Fibroblast of the conjunctiva (primary cell): ENCODE results near the gene SLC22A3.
"Not testable (repeated sequence)": the region's sequence is repeated elsewhere in the genome, so short reads cannot be mapped to it uniquely, and the experiment has no call there.

Source experiments
- DNase-seq: peaks from one replicate; pipeline ENCODE4 v3.0.0-alpha.2; 2010; ENCODE audit warnings: low read depth

Gene SLC22A3, protein sequence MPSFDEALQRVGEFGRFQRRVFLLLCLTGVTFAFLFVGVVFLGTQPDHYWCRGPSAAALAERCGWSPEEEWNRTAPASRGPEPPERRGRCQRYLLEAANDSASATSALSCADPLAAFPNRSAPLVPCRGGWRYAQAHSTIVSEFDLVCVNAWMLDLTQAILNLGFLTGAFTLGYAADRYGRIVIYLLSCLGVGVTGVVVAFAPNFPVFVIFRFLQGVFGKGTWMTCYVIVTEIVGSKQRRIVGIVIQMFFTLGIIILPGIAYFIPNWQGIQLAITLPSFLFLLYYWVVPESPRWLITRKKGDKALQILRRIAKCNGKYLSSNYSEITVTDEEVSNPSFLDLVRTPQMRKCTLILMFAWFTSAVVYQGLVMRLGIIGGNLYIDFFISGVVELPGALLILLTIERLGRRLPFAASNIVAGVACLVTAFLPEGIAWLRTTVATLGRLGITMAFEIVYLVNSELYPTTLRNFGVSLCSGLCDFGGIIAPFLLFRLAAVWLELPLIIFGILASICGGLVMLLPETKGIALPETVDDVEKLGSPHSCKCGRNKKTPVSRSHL

DNA sequence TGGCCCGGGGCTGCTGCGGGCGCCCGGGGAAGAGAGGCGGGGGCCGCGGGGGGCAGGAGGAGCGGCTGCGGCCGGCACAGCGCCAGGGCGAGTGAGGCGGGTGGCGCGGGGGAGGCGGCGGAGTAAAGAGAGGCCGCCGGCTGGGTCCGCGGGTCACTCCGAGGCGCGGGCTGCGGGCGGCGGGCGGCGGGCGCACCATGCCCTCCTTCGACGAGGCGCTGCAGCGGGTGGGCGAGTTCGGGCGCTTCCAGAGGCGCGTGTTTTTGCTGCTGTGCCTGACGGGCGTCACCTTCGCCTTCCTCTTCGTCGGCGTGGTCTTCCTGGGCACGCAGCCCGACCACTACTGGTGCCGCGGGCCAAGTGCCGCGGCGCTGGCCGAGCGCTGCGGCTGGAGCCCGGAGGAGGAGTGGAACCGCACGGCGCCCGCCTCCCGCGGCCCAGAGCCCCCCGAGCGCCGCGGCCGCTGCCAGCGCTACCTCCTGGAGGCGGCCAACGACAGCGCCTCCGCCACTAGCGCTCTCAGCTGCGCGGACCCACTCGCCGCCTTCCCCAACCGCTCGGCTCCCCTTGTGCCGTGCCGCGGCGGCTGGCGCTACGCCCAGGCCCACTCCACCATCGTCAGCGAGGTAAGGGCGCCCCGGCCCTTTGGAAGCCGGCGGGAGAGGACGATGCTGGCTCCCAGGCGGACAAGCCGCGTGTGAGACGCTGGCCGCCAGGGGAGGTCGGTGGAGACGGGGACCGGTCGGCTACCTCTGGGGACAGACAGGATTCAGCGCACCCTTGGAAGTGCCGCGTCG lies at the start of gene SLC22A3:
SLC22A3 (plus strand) TSS at position 156 of the 797 bp plus-strand sequence; CDS start at position 198, 42 bp downstream.
- no peak for DNase-seq

DNA sequence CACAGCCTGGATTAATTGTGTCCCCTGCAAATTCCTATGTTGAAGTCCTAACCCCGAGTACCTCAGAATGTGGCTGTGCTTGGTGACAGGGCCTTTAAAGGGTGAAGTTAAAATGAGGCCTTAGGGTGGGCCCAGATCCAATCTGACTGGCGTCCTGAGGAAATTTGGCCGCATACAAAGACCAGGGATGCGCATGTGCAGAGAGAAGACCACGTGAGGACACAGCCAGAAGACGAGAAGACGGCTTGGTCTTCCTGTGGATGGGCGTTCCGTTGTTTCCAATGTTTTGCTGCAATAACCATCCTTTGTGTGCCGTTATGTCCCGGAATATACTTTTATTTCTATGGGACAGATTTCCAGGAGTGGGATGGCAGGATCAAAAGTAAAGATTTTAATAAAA lies 48.6 kb upstream of the SLC22A3 start:
- no peak for DNase-seq

DNA sequence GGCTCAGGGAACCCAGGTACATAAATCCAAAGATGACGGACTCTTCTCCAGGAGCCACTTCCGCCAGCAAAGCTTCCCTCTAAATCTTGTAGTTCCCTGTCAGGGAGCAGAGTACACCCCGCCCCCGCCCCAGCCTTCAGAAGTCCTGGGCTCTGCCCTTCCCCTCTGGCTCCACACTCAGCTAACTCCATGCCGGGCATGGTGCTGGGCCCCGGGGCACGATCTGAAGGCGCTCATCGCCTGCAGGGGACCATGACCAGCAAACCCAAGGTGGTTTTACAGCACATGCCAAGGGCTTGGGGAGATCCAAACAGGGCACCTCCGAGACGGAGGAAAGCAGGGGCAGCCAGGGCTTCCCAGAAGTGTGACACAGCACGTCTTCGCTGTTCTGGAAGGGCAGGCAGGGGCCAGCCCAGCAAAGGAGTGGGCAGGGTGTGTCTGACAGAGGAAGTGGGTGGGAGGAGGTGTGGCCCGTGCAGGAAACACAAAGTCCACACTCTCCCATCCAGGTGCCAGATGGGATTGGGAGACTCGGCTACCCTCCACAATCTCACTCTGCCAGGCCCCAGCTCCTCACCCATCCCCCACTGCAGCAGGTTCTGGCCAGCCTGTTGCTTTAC lies 48.0 kb upstream of the SLC22A3 start:
- no peak for DNase-seq

DNA sequence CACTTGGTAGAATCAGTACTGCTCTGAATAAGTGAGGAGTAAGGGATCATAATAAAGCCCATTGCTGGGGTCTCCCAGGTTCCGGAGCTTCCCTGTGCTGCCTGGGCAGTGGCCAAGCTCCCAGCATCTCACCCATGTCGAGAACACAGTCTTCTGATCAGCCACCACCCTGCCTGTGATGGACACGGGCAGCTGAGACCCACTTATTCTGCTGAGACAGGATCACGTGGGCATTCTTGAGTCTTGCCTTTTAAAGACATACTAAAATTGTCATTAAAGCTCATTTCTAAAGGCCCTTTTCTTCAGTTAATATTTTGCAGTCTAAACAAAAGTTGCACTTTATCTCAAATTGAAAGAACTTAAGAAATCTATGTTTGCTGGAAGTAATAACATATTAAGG lies 46.8 kb upstream of the SLC22A3 start:
- DNase-seq = no peak

DNA sequence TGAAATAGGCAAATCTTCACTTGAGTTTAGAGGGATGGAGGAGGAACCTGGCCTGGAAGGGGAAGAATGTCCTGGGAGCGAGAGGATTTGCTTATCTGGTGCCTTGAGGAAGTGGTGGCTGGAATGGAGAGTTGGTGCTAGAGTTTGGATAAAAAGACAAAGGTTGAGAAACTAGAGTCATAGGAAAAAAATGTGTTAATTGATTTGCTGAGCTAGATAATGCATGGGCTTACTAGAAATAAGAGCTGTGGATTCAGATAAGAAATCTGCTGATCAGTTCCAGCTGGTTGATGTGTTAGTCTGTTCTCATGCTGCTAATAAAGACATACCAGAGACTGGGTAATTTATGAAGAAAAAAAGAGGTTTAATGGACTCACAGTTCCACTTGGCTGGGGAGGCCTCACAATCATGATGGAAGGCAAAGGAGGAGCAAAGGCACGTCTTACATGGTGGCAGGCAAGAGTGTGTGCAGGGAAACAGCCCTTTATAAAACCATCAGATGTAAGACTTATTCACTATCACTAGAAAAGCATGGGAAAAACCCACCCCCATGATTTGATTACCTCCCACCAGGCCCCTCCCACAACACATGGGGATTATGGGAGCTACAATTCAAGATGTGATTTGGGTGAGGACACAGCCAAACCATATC lies 45.6 kb upstream of the SLC22A3 start:
- DNase-seq = not testable (repeated sequence)

DNA sequence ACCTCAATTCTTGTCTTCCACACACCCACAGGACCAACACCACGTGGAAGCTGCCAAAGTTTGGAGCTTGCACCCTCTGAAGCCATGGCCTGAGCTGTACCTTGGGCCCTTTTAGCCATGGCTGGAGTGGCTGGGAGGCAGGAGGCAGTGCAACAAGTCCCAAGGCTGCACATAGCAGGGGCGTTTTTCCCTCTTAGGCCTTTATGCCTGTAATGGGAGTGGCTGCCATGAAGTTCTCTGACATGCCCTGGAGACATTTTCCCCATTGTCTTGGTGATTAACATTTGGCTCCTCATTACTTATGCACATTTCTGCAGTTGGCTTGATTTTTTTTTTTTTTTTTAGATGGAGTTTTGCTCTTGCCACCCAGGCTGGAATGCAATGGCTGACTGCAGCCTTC lies 44.4 kb upstream of the SLC22A3 start:
- DNase-seq = no peak

DNA sequence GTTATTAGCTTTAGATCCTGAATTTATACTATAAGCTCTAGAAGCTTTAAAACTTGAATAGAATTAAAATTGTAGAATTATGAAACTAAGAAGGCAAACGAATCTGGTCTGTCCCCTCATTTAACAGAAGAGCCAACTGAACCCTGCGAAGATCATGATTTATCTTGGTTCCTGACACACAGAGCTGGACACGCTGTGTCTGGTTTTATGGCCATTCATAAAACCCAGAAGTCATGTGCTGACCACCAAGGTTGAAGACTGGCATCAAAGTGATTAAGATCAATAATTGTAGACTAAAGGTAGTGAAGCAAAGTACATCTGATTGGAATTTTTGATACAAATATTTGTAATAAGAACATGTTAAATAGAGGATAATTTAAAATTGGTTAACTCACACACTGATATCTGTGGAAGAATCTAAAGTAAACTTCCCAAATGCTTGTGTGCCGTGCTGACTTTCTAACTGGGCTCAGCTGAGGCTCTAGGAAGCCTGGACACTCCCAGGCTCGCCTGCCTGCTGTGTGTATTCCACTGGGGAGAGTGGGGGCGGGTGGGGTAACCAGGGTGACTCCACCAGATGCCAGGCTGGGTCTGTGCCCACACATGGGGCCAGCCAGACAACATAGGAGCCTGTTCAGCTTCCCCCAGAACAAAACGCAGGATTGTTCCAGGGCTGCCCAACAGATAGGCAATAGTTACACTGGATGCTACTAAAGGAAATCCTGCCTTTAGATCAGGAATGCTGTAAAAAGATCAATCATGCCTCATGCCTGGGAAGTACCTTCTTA lies 42.1 kb upstream of the SLC22A3 start:
- no peak for DNase-seq

DNA sequence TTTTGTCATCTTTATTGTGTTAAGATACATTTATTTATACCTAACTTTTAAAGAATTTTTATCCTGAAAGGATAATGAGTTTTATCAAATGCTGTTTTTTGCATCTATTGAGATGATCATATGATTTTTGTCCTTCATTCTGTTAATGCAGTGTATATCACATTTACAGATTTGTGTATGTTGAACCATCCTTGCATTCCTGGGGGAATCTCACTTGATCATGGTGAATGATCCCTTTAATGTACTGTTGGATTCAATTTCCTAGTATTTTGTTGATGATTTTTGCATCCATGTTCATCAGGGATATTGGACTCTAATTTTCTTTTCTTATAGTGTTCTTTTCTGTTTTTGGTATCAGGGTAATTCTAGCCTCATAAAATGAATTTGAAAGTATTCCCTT lies 38.5 kb upstream of the SLC22A3 start:
- DNase-seq = no peak

DNA sequence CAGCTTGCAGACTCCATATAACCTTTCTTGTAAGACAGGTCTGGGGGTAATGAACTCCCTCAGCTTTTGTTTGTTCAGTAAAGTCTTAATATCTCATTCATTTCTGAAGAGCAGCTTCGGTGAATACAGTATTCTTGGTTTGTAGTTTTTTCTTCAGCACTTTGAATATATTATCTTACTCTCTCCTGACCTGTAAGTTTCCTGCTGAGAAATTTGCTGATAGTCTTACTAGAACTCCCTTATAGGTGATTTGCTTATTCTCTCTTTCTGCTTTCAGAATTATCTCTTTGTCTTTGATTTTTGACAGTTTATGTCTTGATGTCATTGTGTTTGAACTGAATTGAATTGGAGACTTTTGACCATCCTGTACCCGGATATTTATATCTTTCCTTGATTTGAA lies 35.3 kb upstream of the SLC22A3 start:
- no peak for DNase-seq

DNA sequence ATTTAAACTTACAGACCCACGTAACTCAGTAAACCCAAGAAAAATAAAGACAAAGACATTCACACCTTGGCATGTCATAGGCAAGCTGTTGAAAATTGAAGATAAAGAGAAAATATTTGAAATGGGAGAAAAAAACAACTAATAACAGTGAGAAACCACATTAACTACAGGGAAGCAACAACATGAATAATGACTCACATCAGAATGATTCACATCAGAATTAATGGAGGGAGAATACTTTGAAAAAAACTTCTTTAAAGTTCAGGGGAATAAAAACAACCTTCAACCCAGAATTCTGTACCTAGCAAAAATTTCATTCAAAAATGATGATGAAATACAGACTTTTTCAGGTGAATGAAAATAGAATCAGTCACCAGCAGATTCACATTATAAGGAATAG lies 32.9 kb upstream of the SLC22A3 start:
- no peak for DNase-seq

DNA sequence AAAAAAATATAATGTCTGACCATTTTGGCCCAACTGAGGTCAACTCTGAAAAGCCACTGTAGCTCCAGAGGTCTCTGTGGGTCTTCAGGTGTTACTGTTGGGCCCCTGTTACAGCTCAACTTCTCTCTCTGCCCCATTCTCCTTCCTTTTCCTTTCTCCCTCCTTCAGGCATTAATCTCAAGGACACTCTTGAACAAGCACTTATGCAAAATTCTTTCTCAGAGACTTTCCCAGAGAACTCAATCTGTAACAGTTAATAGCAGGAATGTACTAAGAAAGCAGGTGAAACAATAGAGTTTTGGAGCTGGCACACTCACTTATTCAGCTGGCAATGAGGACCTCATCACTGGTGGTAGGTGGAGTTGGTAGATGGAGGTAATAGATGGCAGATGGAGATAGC lies 31.9 kb upstream of the SLC22A3 start:
- no peak for DNase-seq

DNA sequence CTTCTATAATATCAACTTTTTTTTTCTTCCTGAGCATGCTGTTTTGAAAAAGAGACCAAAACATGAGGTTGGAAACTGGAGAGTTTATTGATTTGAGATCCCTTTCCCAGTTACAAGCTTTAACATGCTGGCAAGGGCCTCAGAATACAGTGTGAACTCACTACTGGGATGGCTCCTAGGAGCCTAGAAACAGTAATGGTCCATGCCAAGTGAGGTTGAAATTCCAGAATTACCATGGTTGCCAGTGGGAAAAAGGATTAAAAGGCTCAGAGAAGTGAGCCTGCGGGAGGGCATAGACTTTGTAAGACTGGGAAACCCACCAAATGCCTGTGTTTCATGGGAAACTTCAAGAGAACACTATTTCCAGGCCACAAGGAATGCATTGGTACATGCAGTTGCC lies 28.9 kb upstream of the SLC22A3 start:
- DNase-seq = no peak

DNA sequence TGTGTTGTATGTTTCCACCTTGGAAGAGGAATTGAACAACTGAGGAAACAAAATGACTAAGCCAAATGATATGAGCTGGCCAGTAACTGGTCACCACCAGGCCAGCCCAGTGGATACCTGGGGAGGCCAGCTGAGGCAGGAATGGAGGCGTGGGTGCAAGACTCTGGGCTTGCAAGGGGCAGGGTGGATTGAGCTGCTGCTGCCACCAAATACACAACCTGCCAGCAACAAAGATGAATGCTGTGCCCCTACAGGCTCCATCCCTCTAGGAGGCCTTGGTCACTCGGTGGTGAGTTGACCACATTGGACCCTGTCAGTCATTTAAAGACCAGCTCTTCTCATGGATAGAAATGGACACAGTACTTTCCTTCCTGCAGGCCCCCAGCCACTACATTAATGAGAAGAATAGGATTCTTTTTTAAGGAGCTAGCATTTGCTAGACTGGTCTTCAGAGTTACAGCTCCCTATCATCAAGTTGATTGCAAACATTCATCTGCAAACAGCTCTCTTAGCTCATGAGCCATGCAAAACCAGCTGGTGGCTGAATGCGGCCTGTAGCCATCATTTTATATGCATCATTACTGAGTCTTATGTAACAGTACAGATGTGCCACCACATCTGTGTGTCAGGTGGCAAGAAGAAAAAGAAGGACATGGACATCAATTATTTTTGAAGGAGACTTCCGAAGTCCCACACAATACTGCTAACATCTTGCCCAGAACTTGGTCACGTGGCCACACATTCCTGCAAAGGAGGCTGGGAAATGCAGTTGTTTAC lies 26.3 kb upstream of the SLC22A3 start:
- no peak for DNase-seq

DNA sequence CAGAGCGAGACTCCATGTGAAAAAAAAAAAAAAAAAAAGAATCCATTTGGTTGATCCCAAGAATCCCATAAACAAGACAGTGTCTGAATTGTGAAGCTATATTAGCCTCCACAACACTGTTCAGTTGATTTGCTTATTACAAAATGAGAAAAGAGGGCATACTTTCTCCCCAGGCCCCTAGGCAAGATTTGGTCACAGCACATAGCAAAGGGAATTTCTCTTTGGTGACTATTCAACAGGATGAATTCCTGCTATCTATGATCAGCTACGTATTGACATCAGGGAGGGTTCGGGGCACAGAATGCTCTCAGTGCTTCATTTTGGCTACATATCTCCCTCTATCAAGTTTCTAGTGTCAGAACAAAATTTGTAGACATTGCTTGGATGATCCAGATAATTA lies 20.2 kb upstream of the SLC22A3 start:
- no peak for DNase-seq

DNA sequence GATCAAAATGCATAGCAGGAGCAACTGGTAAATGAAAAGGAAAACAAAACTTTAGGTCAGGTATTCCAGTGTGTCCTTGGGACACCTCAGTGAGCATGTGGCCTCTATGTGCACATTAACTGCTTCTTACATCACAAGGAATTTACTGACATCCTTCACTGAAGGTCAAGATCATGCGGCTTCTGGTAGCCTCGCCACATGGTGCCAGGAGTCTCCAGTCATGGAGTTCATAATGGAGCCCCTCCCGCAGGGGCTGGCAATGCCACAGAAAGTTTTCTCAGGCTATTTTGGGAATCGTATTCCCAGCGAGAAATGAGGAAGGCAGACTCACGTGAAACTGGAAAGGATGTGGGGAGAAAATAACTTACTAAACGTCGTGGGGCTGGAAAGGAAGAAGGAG lies 19.7 kb upstream of the SLC22A3 start:
- no peak for DNase-seq

DNA sequence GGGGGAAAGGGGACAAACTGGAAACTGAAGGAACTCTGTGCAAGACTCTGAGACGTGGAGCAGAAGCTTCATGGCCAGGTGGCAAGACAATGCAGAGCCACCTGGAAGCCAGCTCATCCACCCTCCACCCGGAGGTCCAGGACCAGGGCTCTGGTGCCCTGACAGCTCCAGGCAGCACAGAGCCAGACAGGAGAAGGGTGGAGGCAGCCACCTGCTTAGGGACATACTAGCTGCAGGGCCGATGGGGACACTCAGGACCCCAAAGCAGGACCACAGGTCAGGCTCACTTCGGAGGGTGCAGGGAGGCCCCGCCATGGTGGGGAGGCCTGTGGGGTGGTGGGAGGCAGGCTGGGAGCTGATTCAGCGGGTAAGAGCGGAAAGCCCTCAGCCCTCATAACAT lies 19.0 kb upstream of the SLC22A3 start:
- no peak for DNase-seq

DNA sequence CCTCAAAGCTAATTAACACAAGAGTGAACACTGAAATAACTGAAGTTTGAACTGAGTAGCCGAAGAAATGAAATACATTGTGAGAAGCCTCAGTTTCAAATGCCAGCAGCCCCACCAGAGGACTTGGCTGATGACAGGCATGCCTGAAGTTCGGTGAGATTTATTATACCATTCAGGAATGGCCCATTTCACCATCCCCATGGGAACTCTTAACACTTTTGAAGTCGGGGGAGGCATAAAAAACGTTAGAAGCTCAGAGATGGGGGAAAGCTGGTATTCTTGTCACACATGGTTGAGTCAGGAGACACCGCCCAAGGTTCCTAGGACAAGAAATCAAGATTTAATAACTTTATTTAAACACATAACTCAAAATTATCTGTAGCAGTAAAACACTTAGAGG lies 17.6 kb upstream of the SLC22A3 start:
- DNase-seq = no peak

DNA sequence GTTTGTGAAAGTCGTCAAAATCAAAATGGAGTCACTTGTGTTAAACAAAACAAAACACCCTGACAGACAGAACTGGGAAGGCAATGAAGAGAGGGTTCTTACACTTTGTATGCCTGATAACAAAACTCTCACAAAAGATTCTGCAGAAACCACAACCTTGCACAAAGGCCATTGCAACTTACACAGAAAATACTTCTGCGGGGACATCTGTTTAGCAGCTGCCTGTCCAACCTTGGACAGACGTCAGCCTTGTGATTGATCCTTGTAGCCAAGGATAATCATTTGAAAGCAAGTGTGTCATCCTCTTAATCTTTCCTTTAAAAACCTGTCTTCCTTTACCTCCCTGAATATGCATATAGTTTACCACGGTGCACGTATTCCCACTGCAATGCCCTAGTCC lies 17.0 kb upstream of the SLC22A3 start:
- DNase-seq = no peak

DNA sequence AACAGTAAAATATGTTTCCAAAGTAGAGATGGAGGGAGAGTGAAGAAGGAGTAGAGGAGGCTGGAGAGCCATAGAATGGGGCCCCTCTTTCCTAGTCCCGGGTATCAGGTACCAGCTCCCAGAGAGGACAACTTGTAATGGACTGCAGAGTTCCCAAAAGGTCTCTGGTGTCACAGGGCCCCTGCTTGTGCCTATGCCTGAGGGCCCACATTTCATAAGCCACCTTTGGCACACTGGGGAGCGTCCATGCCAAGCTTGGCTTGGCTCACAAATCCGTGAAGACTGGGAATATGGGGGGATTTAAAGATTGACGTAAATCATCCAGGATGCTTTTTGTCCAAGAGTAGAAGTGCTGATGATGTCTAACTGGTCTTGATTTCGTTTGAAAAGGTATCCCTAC lies 16.4 kb upstream of the SLC22A3 start:
- no peak for DNase-seq

DNA sequence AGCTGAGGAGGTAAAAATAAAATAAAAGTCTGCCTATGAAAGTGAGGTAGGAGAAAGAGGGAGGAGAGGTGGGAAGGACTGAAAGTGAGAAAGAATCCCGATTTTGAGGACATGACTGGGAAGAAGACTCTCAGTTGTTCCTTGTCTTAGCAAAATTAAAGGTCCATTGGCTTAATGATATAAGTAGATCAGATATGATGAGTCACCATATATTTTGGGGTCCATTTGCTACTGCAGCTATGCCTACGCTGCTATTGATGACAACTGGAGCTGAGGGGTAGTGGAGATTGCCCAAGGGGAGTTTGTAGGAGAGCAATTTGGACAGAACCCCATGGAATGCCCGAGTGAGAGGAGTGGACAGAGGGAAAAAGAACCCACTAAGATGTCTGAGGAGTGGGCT lies 15.1 kb upstream of the SLC22A3 start:
- no peak for DNase-seq

DNA sequence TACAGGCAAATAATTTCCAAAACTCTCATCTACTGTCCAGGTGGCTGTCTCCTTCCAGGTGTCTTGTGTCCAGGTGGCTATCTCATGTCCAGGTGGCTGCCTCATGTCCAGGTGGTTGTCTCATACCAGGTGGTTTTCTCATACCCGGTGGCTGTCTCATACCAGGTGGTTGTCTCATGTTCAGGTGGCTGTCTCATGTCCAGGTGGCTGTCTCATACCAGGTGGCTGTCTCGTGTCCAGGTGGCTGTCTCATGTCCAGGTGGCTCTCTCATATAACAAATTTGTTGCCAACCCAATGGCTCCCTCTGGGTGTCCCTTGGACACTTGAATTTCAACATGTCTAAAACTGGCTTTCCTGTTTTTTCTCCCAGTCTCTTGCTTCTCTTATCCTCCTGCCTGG lies 14.3 kb upstream of the SLC22A3 start:
- no peak for DNase-seq
